ENCODE results near the gene ZNF749.

GRCh38 chr19:57441979-57442752 is 7.0 kb downstream of the ZNF749 start:
- TF ChIP-seq CTCF (IDR thresholded peaks at IDR 0.05; ENCODE audit: poor library complexity) (no peak), EZH2 (IDR thresholded peaks at IDR 0.05; ENCODE audit: borderline replicate concordance) (no peak)
